Prostate gland (tissue), 2 donors: ENCODE measurements around the gene NOM1. TPM values are rescaled to one million over a fixed set of nuclear protein-coding genes. Genes with fewer than 3 reads are reported as not detected.

Experiments
- DNase-seq: peaks from one replicate; pipeline ENCODE4 v3.0.0-alpha.2; 2019; ENCODE audit warnings: low spot score
- H3K27ac ChIP-seq, 2 donors: fragments of 200-600 bp; sonication (generic); 2 replicates each; pipeline ENCODE4 v1.5.1; 2017 to 2019
- H3K27me3 ChIP-seq: fragments of 200-600 bp; sonication (generic); replicated peaks from 2 replicates; pipeline ENCODE4 v1.5.1; 2019; ENCODE audit not compliant: insufficient read depth
- H3K36me3 ChIP-seq, 2 donors: fragments of 200-600 bp; sonication (generic); 1 replicate in 1 of 2; 2 replicates in 1 of 2; pipeline versions ENCODE4 v1.5.1 to v1.8.1; 2017 to 2019
- H3K4me1 ChIP-seq: fragments of 200-600 bp; sonication (generic); replicated peaks from 2 replicates; pipeline ENCODE4 v1.5.1; 2019
- H3K4me3 ChIP-seq, 2 donors: fragments of 200-600 bp; sonication (generic); 2 replicates each; pipeline ENCODE4 v1.5.1; 2017 to 2019
- H3K9me3 ChIP-seq: fragments of 200-600 bp; sonication (generic); 2 replicates; pipeline ENCODE4 v1.5.1; 2017
- POLR2A ChIP-seq: fragments of 450-650 bp; IDR thresholded peaks from one replicate; pipeline ENCODE4 v1.6.1; 2016; ENCODE audit warnings: antibody characterized with exemption, mild to moderate bottlenecking
- POLR2AphosphoS5 ChIP-seq: sonication (generic); formaldehyde crosslinking; IDR thresholded peaks from one replicate; pipeline ENCODE4 v1.6.1; 2017; ENCODE audit warnings: antibody characterized with exemption
- WGBS: methylation state at CpG from one replicate; pipeline ENCODE4 v1.1.5; 2018; 5-methylcytosine and 5-hydroxymethylcytosine counted together
- intact Hi-C: fragments of 100-400 bp; cut with DNase I; formaldehyde crosslinking; loops from one replicate; pipeline ENCODE4 v1.14.2; 2022
- total RNA-seq, 2 donors: library from RNA; depleted of rRNA; stranded (reverse); fragments of >200 nt; gene quantifications; one replicate each; pipeline ENCODE4 v1.1.0, GENCODE V29; 2016
- TF ChIP-seq, protein P1 (sequence below), 4 experiments: fragments of 200-600 bp in 2 of 4; fragments of 450-650 bp in 2 of 4; sonication (generic) in 2 of 4; IDR thresholded peaks; 1 replicate in 3 of 4; 2 replicates in 1 of 4; pipeline ENCODE4 v1.5.1; 2016 to 2019; ENCODE audit warnings: antibody characterized with exemption in 4 of 4, mild to moderate bottlenecking in 2 of 4, moderate library complexity in 2 of 4

Gene NOM1
- total RNA-seq, 2 donors from 2014 or later: 10.4 to 24.3 TPM

GRCh38 chr7:157021871-157022680 lies 72.6 kb downstream of the NOM1 start:
- Histone ChIP-seq H3K9me3 (no peaks in the 10 kb centered on the region), H3K4me1 (peaks cover 9% of the 10 kb centered on the region), H3K36me3 (no peaks in the 10 kb centered on the region), H3K27ac (no peak overlapping the region), H3K27me3 (peaks cover 52% of the 10 kb centered on the region), H3K4me3 (no peak overlapping the region)
- intact Hi-C loops: no loop called here
- DNase-seq: no peak
- TF ChIP-seq POLR2AphosphoS5 (no peak), POLR2A (no peak)
- TF ChIP-seq, protein P1, sequence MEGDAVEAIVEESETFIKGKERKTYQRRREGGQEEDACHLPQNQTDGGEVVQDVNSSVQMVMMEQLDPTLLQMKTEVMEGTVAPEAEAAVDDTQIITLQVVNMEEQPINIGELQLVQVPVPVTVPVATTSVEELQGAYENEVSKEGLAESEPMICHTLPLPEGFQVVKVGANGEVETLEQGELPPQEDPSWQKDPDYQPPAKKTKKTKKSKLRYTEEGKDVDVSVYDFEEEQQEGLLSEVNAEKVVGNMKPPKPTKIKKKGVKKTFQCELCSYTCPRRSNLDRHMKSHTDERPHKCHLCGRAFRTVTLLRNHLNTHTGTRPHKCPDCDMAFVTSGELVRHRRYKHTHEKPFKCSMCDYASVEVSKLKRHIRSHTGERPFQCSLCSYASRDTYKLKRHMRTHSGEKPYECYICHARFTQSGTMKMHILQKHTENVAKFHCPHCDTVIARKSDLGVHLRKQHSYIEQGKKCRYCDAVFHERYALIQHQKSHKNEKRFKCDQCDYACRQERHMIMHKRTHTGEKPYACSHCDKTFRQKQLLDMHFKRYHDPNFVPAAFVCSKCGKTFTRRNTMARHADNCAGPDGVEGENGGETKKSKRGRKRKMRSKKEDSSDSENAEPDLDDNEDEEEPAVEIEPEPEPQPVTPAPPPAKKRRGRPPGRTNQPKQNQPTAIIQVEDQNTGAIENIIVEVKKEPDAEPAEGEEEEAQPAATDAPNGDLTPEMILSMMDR (IDR thresholded peaks at IDR 0.05): no peak
- WGBS: 7% methylated on average over 30 of the region's 30 CpGs

Other genes starting within 250 kb of the NOM1 start
- 100 to 1,000 TPM in 1 of 2 donors, 10 to 100 TPM in 1; 44.7 to 168 TPM for gene LMBR1, start 56.5 kb upstream of the NOM1 start, total RNA-seq
- gene MNX1, start 61.0 kb downstream of the NOM1 start, total RNA-seq: 1 to 10 TPM; 2.2 to 2.9 TPM
- 10 to 100 TPM; 49.0 to 72.0 TPM for gene UBE3C, start 189.2 kb downstream of the NOM1 start, total RNA-seq